ENCODE results near the gene ALPK3.

ALPK3 gene

GRCh38 chr15:84889991-84890669 is 73.0 kb downstream of the ALPK3 start:
- no peak for DNase-seq (ENCODE audit: low read depth)
- TF ChIP-seq, protein P1, sequence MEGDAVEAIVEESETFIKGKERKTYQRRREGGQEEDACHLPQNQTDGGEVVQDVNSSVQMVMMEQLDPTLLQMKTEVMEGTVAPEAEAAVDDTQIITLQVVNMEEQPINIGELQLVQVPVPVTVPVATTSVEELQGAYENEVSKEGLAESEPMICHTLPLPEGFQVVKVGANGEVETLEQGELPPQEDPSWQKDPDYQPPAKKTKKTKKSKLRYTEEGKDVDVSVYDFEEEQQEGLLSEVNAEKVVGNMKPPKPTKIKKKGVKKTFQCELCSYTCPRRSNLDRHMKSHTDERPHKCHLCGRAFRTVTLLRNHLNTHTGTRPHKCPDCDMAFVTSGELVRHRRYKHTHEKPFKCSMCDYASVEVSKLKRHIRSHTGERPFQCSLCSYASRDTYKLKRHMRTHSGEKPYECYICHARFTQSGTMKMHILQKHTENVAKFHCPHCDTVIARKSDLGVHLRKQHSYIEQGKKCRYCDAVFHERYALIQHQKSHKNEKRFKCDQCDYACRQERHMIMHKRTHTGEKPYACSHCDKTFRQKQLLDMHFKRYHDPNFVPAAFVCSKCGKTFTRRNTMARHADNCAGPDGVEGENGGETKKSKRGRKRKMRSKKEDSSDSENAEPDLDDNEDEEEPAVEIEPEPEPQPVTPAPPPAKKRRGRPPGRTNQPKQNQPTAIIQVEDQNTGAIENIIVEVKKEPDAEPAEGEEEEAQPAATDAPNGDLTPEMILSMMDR (IDR thresholded peaks at IDR 0.05; ENCODE audit: control insufficient read depth, insufficient read depth, low read depth, low read length, missing control alignments), result no peak
- H3K4me3 ChIP-seq (ENCODE audit: control insufficient read depth, low read depth, low read length), result no peak overlapping the region

DNA sequence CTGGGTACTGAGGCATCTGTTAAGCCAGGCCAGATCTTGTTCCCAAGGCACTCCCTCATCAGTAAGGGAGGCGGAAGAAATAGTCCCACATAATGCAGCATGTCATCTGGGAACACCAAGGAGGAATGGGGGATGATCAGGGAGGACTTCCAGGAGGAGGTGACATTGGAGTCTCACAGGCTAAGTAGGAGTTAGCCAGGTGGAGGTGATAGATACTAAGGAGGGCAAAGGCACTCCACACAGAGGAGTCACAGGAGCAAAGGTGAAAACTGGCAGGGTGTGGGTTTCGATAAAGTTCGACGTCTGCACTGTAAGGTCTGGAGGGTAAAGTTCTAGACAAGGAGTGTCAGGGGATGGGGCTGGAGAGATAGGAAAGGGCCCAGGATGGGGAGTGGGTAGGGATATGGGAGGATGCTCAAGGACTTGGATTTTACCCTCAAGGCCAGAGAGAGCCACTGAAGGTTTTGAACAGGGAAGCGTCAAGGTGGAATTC is 73.6 kb downstream of the ALPK3 start:
- DNase-seq (ENCODE audit: low read depth), result no peak
- TF ChIP-seq, protein P1 (IDR thresholded peaks at IDR 0.05; ENCODE audit: control insufficient read depth, insufficient read depth, low read depth, low read length, missing control alignments), result no peak
- H3K4me3 ChIP-seq (ENCODE audit: control insufficient read depth, low read depth, low read length), result no peak overlapping the region

DNA sequence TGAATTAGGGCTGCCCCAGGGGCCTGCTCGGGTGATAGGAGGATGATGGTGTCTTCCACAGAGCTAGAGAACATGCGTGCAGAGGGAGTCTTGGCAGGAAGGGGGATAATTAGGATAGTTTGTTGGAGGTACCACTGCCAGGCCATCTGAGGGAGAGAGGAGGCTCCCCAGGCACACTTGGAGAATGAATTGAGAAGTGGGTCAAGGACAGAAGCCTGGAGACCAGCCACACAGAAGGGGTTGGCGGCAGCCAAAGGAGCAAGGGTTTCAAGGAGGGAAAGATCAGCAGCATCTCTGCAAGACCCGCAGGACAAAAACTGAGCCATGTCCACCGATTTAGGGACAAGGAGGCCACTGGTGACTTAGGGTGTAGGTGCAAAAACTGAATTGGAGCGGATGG is 74.2 kb downstream of the ALPK3 start:
- TF ChIP-seq, protein P1 (IDR thresholded peaks at IDR 0.05; ENCODE audit: control insufficient read depth, insufficient read depth, low read depth, low read length, missing control alignments), result no peak
- H3K4me3 ChIP-seq (ENCODE audit: control insufficient read depth, low read depth, low read length), result no peak overlapping the region
- DNase-seq (ENCODE audit: low read depth), result no peak

- DNase-seq (ENCODE audit: low read depth), result no peak
- H3K4me3 ChIP-seq (ENCODE audit: control insufficient read depth, low read depth, low read length), result no peak overlapping the region
- TF ChIP-seq, protein P1 (IDR thresholded peaks at IDR 0.05; ENCODE audit: control insufficient read depth, insufficient read depth, low read depth, low read length, missing control alignments), result no peak
These were observed 75.7 kb downstream of the ALPK3 start for GRCh38 chr15:84892786-84893307.

GRCh38 chr15:84893607-84894006 is 76.5 kb downstream of the ALPK3 start:
- no peak overlapping the region for H3K4me3 ChIP-seq (ENCODE audit: control insufficient read depth, low read depth, low read length)
- DNase-seq (ENCODE audit: low read depth), result no peak
- TF ChIP-seq, protein P1 (IDR thresholded peaks at IDR 0.05; ENCODE audit: control insufficient read depth, insufficient read depth, low read depth, low read length, missing control alignments), result no peak

GRCh38 chr15:84894736-84895425 is 77.7 kb downstream of the ALPK3 start:
- TF ChIP-seq, protein P1 (IDR thresholded peaks at IDR 0.05; ENCODE audit: control insufficient read depth, insufficient read depth, low read depth, low read length, missing control alignments), result no peak
- no peak overlapping the region for H3K4me3 ChIP-seq (ENCODE audit: control insufficient read depth, low read depth, low read length)
- no peak for DNase-seq (ENCODE audit: low read depth)

Data from AG09309 (cell line).